Measurements from ENCODE around the gene COL6A3. TPM values are rescaled to one million over a fixed set of nuclear protein-coding genes. Genes with fewer than 3 reads are reported as not detected.

The COL6A3 gene
- total RNA-seq, 1 donor from 2014 or later: 645 TPM

DNA sequence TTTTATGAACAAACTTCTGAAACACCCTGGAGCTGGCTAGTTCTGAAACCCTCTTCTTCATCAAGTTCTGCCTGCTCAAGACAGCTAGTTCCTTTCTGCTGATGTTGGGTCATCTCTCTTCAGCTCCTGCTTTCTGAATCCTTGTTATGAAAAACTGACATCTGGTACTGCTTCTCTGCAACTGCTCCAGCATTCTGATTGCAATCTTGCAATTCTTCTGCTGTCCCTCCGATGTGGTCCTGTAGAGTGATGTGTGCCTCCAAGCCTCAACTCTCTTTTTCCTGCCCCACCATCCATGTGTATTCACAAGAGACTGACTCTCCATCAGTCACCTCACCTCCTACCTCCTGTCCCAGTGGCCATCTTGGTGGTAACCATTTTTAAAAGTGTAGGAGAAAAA, 21.8 kb downstream of the COL6A3 start:
- no peak overlapping the region for H3K27ac Mint-ChIP-seq
- TF ChIP-seq, protein P1, sequence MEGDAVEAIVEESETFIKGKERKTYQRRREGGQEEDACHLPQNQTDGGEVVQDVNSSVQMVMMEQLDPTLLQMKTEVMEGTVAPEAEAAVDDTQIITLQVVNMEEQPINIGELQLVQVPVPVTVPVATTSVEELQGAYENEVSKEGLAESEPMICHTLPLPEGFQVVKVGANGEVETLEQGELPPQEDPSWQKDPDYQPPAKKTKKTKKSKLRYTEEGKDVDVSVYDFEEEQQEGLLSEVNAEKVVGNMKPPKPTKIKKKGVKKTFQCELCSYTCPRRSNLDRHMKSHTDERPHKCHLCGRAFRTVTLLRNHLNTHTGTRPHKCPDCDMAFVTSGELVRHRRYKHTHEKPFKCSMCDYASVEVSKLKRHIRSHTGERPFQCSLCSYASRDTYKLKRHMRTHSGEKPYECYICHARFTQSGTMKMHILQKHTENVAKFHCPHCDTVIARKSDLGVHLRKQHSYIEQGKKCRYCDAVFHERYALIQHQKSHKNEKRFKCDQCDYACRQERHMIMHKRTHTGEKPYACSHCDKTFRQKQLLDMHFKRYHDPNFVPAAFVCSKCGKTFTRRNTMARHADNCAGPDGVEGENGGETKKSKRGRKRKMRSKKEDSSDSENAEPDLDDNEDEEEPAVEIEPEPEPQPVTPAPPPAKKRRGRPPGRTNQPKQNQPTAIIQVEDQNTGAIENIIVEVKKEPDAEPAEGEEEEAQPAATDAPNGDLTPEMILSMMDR (IDR thresholded peaks at IDR 0.05; ENCODE audit: unreplicated experiment): no peak
- no peak overlapping the region for H3K4me3 Mint-ChIP-seq
- peaks cover 14% of the 10 kb centered on the region for H3K4me1 Mint-ChIP-seq
- no peak for DNase-seq (ENCODE audit: low spot score in 2 of 2, unreplicated experiment in 2 of 2)
- peaks cover 8% of the 10 kb centered on the region for H3K36me3 Mint-ChIP-seq
- H3K9me3 Mint-ChIP-seq: peaks cover 2% of the 10 kb centered on the region
- H3K27me3 Mint-ChIP-seq (ENCODE audit: low read depth): no peaks in the 10 kb centered on the region

DNA sequence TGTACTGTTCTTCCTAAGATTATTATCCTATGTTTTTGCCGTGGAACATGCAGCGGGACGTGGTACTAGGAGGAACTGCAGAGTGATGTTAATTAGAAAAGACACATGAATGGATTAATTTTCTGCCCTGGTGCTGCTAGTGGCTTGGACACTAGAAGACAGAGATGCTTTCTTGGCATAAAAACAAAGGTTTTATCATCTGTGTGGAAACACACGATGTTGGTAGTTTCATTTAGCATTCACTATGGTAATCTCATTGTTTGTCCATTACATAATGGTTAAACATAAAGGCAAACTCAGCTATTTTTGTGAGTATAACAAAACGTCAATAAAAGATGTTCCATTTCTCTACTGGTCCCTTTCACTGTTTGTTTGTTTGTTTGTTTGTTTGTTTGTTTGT, 22.8 kb downstream of the COL6A3 start:
- H3K27me3 Mint-ChIP-seq (ENCODE audit: low read depth): no peaks in the 10 kb centered on the region
- H3K4me3 Mint-ChIP-seq: no peak overlapping the region
- no peak for DNase-seq (ENCODE audit: low spot score in 2 of 2, unreplicated experiment in 2 of 2)
- TF ChIP-seq, protein P1 (IDR thresholded peaks at IDR 0.05; ENCODE audit: unreplicated experiment): no peak
- H3K9me3 Mint-ChIP-seq: peaks cover 7% of the 10 kb centered on the region
- peaks cover 14% of the 10 kb centered on the region for H3K4me1 Mint-ChIP-seq
- H3K36me3 Mint-ChIP-seq: peaks cover 12% of the 10 kb centered on the region
- H3K27ac Mint-ChIP-seq: no peak overlapping the region

DNA sequence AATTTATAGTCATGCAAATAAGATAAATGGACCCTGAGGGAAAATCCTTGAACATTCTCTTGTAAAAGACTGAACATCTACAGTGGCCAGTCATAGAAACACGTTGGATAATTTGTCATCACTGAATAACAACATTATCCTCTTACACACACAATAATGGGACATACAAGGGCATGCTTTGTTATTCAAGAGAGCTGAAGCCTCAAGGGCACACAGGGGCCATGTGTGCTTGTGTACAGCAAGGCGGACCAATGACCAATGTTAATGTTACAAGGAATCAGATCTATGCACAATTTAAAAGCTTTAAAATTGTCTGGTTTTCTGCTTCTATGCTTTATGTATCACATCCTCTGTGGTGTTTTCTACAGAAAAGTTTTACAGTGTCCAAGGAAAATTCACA, 23.7 kb downstream of the COL6A3 start:
- no peak overlapping the region for H3K4me3 Mint-ChIP-seq
- H3K4me1 Mint-ChIP-seq: peaks cover 14% of the 10 kb centered on the region
- H3K36me3 Mint-ChIP-seq: peaks cover 12% of the 10 kb centered on the region
- H3K9me3 Mint-ChIP-seq: peaks cover 7% of the 10 kb centered on the region
- no peaks in the 10 kb centered on the region for H3K27me3 Mint-ChIP-seq (ENCODE audit: low read depth)
- H3K27ac Mint-ChIP-seq: no peak overlapping the region
- TF ChIP-seq, protein P1 (IDR thresholded peaks at IDR 0.05; ENCODE audit: unreplicated experiment): no peak
- DNase-seq (ENCODE audit: low spot score in 2 of 2, unreplicated experiment in 2 of 2): no peak

DNA sequence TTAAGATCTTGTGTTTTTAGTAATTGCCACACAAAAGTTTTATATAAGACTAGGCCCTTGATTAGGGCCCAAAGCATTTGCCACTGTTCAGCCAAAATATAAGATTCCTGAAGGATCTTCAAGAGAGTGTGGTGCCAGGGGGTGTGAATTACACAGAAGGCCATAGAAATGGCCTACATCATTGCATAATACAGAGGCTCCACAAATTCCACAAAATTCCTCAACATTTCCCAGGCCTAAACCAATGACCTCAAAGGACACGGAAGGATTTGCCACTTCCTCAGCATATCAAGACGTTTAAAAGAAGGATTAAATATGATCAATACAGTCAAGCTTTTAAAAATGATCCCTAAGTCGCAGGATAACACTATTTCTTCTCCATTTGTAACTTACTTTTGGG, 24.1 kb downstream of the COL6A3 start:
- Mint-ChIP-seq H3K4me3 (no peak overlapping the region), H3K27ac (no peak overlapping the region), H3K9me3 (peaks cover 7% of the 10 kb centered on the region), H3K36me3 (peaks cover 12% of the 10 kb centered on the region), H3K4me1 (peaks cover 14% of the 10 kb centered on the region), H3K27me3 (ENCODE audit: low read depth) (no peaks in the 10 kb centered on the region)
- no peak for DNase-seq (ENCODE audit: low spot score in 2 of 2, unreplicated experiment in 2 of 2)
- TF ChIP-seq, protein P1 (IDR thresholded peaks at IDR 0.05; ENCODE audit: unreplicated experiment): no peak

DNA sequence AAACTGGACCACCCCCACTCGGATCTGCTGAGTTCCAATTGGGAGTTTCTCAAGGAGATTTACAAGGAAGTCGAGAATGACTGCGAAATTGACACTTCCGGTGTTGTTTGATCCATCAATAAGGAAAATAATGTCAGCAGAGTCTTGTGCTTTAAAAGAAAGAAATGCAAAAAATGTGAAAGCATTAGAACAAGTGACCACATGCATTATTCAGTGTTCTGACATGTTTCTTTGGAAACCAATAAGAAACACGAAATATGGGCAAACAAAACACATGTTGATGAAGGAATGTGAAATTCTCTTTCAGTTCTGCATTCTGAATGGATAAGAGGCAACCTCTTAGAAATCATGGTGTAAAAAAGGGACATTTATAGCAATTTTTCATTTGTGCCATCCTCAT, 25.9 kb downstream of the COL6A3 start:
- Mint-ChIP-seq H3K36me3 (peaks cover 12% of the 10 kb centered on the region), H3K4me3 (no peak overlapping the region), H3K4me1 (peaks cover 14% of the 10 kb centered on the region), H3K27ac (no peak overlapping the region), H3K27me3 (ENCODE audit: low read depth) (no peaks in the 10 kb centered on the region), H3K9me3 (peaks cover 7% of the 10 kb centered on the region)
- TF ChIP-seq, protein P1 (IDR thresholded peaks at IDR 0.05; ENCODE audit: unreplicated experiment): no peak
- no peak for DNase-seq (ENCODE audit: low spot score in 2 of 2, unreplicated experiment in 2 of 2)

DNA sequence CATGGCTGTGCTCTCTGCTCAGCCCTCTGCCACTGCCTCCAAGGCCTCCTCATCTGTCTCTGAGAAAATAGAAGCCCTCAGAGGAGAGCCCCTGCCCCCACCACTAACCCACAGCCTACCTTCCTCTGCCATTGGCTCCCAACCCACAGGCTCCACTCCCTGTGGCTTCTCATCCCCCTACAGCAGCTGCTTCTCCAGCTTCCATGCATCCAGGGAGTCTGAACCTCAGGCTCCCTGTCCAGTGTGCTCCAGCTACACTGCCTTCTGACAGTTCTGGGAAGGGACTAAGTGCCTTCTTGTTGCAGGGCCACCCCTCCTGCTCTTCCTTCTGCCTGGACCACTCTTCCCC, 29.3 kb downstream of the COL6A3 start:
- Mint-ChIP-seq H3K36me3 (peaks cover 12% of the 10 kb centered on the region), H3K4me1 (peaks cover 4% of the 10 kb centered on the region), H3K4me3 (no peak overlapping the region), H3K27ac (no peak overlapping the region), H3K9me3 (peaks cover 10% of the 10 kb centered on the region), H3K27me3 (ENCODE audit: low read depth) (no peaks in the 10 kb centered on the region)
- no peak for DNase-seq (ENCODE audit: low spot score in 2 of 2, unreplicated experiment in 2 of 2)
- TF ChIP-seq, protein P1 (IDR thresholded peaks at IDR 0.05; ENCODE audit: unreplicated experiment): no peak
